ENCODE results near the gene VIT. TPM values are rescaled to one million over a fixed set of nuclear protein-coding genes. Genes with fewer than 3 reads are reported as not detected.

VIT gene
- total RNA-seq, 4 donors from 2014 or later: 21.3 to 42.7 (median 28.9) TPM

GRCh38 chr2:36655453-36655852 lies 41.1 kb upstream of the VIT start:
- peaks cover 0 to 9% (median 0%) of the 10 kb centered on the region in 3 donors for H3K4me1 ChIP-seq
- H3K27me3 ChIP-seq: no peaks in the 10 kb centered on the region
- H3K36me3 ChIP-seq: no peaks in the 10 kb centered on the region
- TF ChIP-seq POLR2A (IDR thresholded peaks at IDR 0.05): no peak
- TF ChIP-seq CTCF (IDR thresholded peaks at IDR 0.05): no peak
- TF ChIP-seq POLR2AphosphoS5 (IDR thresholded peaks at IDR 0.05): no peak
- no peak for TF ChIP-seq EP300 (IDR thresholded peaks at IDR 0.05)
- H3K9me3 ChIP-seq: no peaks in the 10 kb centered on the region
- peak overlapping the region in 1 of 4 donors; percentile 34 for H3K27ac ChIP-seq
- 77 to 78% methylated on average over 4 of the region's 4 CpGs for WGBS, 2 donors (ENCODE audit: low coverage in 1 of 2)
- peak; percentile 57 for ATAC-seq
- H3K4me3 ChIP-seq: no peak overlapping the region

- Histone ChIP-seq H3K27me3 (no peaks in the 10 kb centered on the region), H3K4me3 (no peak overlapping the region), H3K9me3 (no peaks in the 10 kb centered on the region), H3K4me1 (peaks cover 0 to 9% (median 0%) of the 10 kb centered on the region in 3 donors), H3K36me3 (no peaks in the 10 kb centered on the region), H3K27ac (no peak overlapping the region)
- no peak for TF ChIP-seq POLR2AphosphoS5 (IDR thresholded peaks at IDR 0.05)
- no peak for TF ChIP-seq EP300 (IDR thresholded peaks at IDR 0.05)
- TF ChIP-seq CTCF (IDR thresholded peaks at IDR 0.05): no peak
- no peak for TF ChIP-seq POLR2A (IDR thresholded peaks at IDR 0.05)
- no peak for ATAC-seq
- WGBS, 2 donors (ENCODE audit: low coverage in 1 of 2): 88% methylated on average over 1 of the region's 1 CpG; no CpG with 5 or more reads in 1 of the 2 donors
These were observed 38.8 kb upstream of the VIT start for GRCh38 chr2:36657703-36658102.

- Histone ChIP-seq H3K36me3 (no peaks in the 10 kb centered on the region), H3K9me3 (no peaks in the 10 kb centered on the region), H3K4me3 (no peak overlapping the region), H3K4me1 (peaks cover 0 to 11% (median under 1%) of the 10 kb centered on the region in 3 donors), H3K27ac (no peak overlapping the region), H3K27me3 (no peaks in the 10 kb centered on the region)
- ATAC-seq: no peak
- WGBS, 2 donors (ENCODE audit: low coverage in 1 of 2): 89 to 100% methylated on average over 1 of the region's 1 CpG
- TF ChIP-seq POLR2A (IDR thresholded peaks at IDR 0.05) (no peak), EP300 (IDR thresholded peaks at IDR 0.05) (no peak), CTCF (IDR thresholded peaks at IDR 0.05) (no peak), POLR2AphosphoS5 (IDR thresholded peaks at IDR 0.05) (no peak)
These were observed 38.2 kb upstream of the VIT start for GRCh38 chr2:36658277-36658748.

GRCh38 chr2:36659218-36659617 lies 37.3 kb upstream of the VIT start:
- Histone ChIP-seq H3K27me3 (no peaks in the 10 kb centered on the region), H3K4me3 (no peak overlapping the region), H3K9me3 (no peaks in the 10 kb centered on the region), H3K27ac (no peak overlapping the region), H3K36me3 (no peaks in the 10 kb centered on the region), H3K4me1 (peaks cover 0 to 21% (median 6%) of the 10 kb centered on the region in 3 donors)
- TF ChIP-seq POLR2AphosphoS5 (IDR thresholded peaks at IDR 0.05) (no peak), POLR2A (IDR thresholded peaks at IDR 0.05) (no peak), EP300 (IDR thresholded peaks at IDR 0.05) (no peak), CTCF (IDR thresholded peaks at IDR 0.05) (no peak)
- 86 to 96% methylated on average over 2 of the region's 2 CpGs for WGBS, 2 donors (ENCODE audit: low coverage in 1 of 2)
- ATAC-seq: no peak

GRCh38 chr2:36659872-36660312 lies 36.6 kb upstream of the VIT start:
- no peak for ATAC-seq
- Histone ChIP-seq H3K4me1 (peaks cover 0 to 27% (median 6%) of the 10 kb centered on the region in 3 donors), H3K9me3 (no peaks in the 10 kb centered on the region), H3K4me3 (no peak overlapping the region), H3K36me3 (no peaks in the 10 kb centered on the region), H3K27me3 (no peaks in the 10 kb centered on the region), H3K27ac (peak overlapping the region in 1 of 4 donors; percentile 17)
- TF ChIP-seq POLR2AphosphoS5 (IDR thresholded peaks at IDR 0.05) (peak; percentile 13), EP300 (IDR thresholded peaks at IDR 0.05) (no peak), POLR2A (IDR thresholded peaks at IDR 0.05) (no peak), CTCF (IDR thresholded peaks at IDR 0.05) (no peak)
